Upper lobe of right lung (tissue), 1 donor: ENCODE results near the gene SCNN1A. TPM values are rescaled to one million over a fixed set of nuclear protein-coding genes. Genes with fewer than 3 reads are reported as not detected.
A peak's percentile ranks its signal among the peaks of the same experiment; 100 is the strongest.
"Not testable (repeated sequence)": the region's sequence is repeated elsewhere in the genome, so short reads cannot be mapped to it uniquely, and the experiment has no call there.

Experiments
- ATAC-seq: fragments of 200-7000 bp; cut with Tn5 transposase; one replicate; pipeline ENCODE4 v1.9.1; 2020; ENCODE audit warnings: mild to moderate bottlenecking, moderate library complexity
- DNase-seq: peaks from one replicate; pipeline ENCODE4 v3.0.0-alpha.2; 2020
- H3K27ac ChIP-seq: fragments of 200-600 bp; one replicate; pipeline ENCODE4 v1.8.0; 2022
- H3K27me3 ChIP-seq: fragments of 200-600 bp; one replicate; pipeline ENCODE4 v1.8.0; 2022; ENCODE audit warnings: mild to moderate bottlenecking
- H3K36me3 ChIP-seq: fragments of 200-600 bp; one replicate; pipeline ENCODE4 v1.8.0; 2022
- H3K4me1 ChIP-seq: fragments of 200-600 bp; one replicate; pipeline ENCODE4 v1.8.0; 2022
- H3K4me3 ChIP-seq: fragments of 200-600 bp; one replicate; pipeline ENCODE4 v1.8.0; 2022; ENCODE audit warnings: mild to moderate bottlenecking
- H3K9me3 ChIP-seq: fragments of 200-600 bp; one replicate; pipeline ENCODE4 v1.8.0; 2022
- intact Hi-C: fragments of 100-400 bp; cut with DNase I; formaldehyde crosslinking; loops from one replicate; pipeline ENCODE4 v1.11.0; 2022
- total RNA-seq: library from RNA; stranded (reverse); fragmentation: NEBNext Ultra II Directional; extraction: Animal tissue kit (Norgen Biotek cat#: 25700); gene quantifications from one replicate; pipeline ENCODE4 v1.2.1, GENCODE V29; 2021
- TF ChIP-seq, protein P1 (sequence below): fragments of 200-600 bp; IDR thresholded peaks from one replicate; pipeline ENCODE4 v1.8.0; 2022; ENCODE audit warnings: antibody characterized with exemption
- donor health status: DM: no; HTN: yes; CAD: no; lungs with severe emphysema.

SCNN1A gene
- total RNA-seq, 1 donor from 2014 or later: 199 TPM

- Histone ChIP-seq H3K27ac (peak overlapping the region; percentile 84), H3K4me1 (peaks cover 45% of the 10 kb centered on the region), H3K36me3 (no peaks in the 10 kb centered on the region), H3K4me3 (no peak overlapping the region), H3K27me3 (no peaks in the 10 kb centered on the region), H3K9me3 (no peaks in the 10 kb centered on the region)
- no peak for DNase-seq
- TF ChIP-seq, protein P1, sequence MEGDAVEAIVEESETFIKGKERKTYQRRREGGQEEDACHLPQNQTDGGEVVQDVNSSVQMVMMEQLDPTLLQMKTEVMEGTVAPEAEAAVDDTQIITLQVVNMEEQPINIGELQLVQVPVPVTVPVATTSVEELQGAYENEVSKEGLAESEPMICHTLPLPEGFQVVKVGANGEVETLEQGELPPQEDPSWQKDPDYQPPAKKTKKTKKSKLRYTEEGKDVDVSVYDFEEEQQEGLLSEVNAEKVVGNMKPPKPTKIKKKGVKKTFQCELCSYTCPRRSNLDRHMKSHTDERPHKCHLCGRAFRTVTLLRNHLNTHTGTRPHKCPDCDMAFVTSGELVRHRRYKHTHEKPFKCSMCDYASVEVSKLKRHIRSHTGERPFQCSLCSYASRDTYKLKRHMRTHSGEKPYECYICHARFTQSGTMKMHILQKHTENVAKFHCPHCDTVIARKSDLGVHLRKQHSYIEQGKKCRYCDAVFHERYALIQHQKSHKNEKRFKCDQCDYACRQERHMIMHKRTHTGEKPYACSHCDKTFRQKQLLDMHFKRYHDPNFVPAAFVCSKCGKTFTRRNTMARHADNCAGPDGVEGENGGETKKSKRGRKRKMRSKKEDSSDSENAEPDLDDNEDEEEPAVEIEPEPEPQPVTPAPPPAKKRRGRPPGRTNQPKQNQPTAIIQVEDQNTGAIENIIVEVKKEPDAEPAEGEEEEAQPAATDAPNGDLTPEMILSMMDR: no peak
- ATAC-seq: peak; percentile 4
- intact Hi-C loops: no loop called here
Observed at GRCh38 chr12:6345319-6346091, 29.9 kb downstream of the SCNN1A start.

DNA sequence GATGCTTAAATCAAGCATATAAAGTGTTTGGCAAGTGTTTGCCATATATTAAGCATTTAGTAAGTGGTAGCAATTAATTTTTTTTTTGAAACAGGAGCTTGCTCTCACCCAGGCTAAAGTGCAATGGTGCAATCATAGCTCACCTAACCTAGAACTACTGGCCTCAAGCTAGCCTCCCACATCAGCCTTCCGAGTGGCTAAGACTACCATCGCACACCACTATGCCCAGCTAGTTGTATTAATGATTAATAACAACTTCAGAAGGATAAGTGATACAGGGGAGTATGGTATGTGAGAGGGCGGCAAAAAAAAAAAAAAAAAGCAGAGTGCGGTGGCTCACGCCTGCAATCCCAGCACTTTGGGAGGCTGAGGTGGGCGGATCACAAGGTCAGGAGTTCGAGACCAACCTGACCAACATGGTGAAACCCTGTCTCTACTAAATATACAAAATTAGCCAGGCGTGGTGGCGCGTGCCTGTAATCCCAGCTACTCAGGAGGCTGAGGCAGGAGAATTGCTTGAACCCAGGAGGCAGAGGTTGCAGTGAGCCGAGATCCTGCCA lies 31.2 kb downstream of the SCNN1A start:
- DNase-seq, H3K4me3 ChIP-seq, H3K9me3 ChIP-seq, H3K27ac ChIP-seq, ATAC-seq, H3K36me3 ChIP-seq, H3K27me3 ChIP-seq: not testable (repeated sequence)
- peaks cover 49% of the 10 kb centered on the region for H3K4me1 ChIP-seq
- intact Hi-C loops: loop anchor here (5.0 kb wide), 1 partner anchor 33 kb away; the partner anchor contains the start of gene SCNN1A

GRCh38 chr12:6343518-6343917 lies 31.8 kb downstream of the SCNN1A start:
- Histone ChIP-seq H3K9me3 (no peaks in the 10 kb centered on the region), H3K4me3 (no peak overlapping the region), H3K36me3 (peaks cover 9% of the 10 kb centered on the region), H3K27ac (peak overlapping the region; percentile 99), H3K4me1 (peaks cover 55% of the 10 kb centered on the region), H3K27me3 (no peaks in the 10 kb centered on the region)
- intact Hi-C loops: loop anchor here (5.0 kb wide), 1 partner anchor 34 kb away; the partner anchor contains the start of gene SCNN1A
- DNase-seq: no peak
- TF ChIP-seq, protein P1: no peak
- ATAC-seq: no peak

- Histone ChIP-seq H3K27ac (peak overlapping the region; percentile 99), H3K36me3 (peaks cover 9% of the 10 kb centered on the region), H3K4me1 (peaks cover 60% of the 10 kb centered on the region), H3K27me3 (no peaks in the 10 kb centered on the region), H3K9me3 (no peaks in the 10 kb centered on the region), H3K4me3 (peak overlapping the region; percentile 100)
- DNase-seq: no peak
- no peak for ATAC-seq
- intact Hi-C loops: loop anchor here (5.0 kb wide), 1 partner anchor 35 kb away; the partner anchor contains the start of gene SCNN1A
- TF ChIP-seq, protein P1: no peak
Observed at GRCh38 chr12:6342140-6342889, 33.0 kb downstream of the SCNN1A start.

DNA sequence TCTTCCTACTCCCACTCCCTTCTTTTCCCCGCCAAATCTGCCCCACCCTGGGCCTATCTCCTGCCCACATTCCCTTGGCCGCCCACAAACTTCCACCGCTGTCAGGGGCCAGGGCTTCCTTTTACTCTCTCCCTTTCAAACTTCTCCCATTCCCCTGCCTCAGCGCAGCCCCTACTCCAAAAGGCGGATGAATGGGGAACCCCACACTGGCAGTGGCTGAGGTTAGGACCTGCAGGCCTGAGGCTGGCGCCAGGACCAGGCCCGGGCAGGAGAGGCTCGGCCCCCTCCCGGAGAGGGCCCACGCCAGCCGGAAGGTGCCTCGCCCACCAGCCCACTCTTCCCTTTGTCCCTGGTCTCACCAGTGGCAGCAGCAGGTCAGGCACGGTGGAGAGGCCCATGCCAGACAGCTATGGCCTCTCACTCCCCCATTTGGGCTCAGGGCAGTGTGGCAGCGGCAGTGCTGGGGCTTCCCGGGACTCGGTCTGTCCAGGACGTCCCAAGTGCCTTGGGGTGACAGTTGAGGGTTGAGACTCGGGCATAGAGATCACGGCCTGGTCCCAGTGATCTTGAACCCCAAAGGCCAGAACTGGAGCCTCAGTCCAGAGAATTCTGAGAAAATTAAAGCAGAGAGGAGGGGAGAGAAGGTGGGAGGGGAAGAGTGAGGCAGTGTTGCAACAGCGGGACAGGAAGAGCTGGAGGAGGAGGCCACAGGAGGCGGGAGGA lies 33.8 kb downstream of the SCNN1A start, which contains the start of gene TNFRSF1A:
TNFRSF1A (minus strand) TSS at position 660 of the 723 bp plus-strand sequence; CDS start at position 398, 262 bp downstream.
- ATAC-seq (peak; percentile 83), DNase-seq (peak; percentile 80)
- H3K27me3 ChIP-seq: no peaks in the 10 kb centered on the region
- no peaks in the 10 kb centered on the region for H3K9me3 ChIP-seq
- peaks cover 9% of the 10 kb centered on the region for H3K36me3 ChIP-seq
- H3K4me3 ChIP-seq: peak within 1 kb of the TSS; percentile 100
- peak within 1 kb of the TSS; percentile 99 for H3K27ac ChIP-seq
- peaks cover 60% of the 10 kb centered on the region for H3K4me1 ChIP-seq
- intact Hi-C loops: loop anchor here (5.0 kb wide), 1 partner anchor 36 kb away; the partner anchor contains the start of gene SCNN1A
- TF ChIP-seq, protein P1: no peak
